AG20443 (cell line): Measurements from ENCODE around the gene PCDHA3.
"Not testable (repeated sequence)": the region's sequence is repeated elsewhere in the genome, so short reads cannot be mapped to it uniquely, and the experiment has no call there.

Experiments
- DNase-seq: peaks from one replicate; pipeline ENCODE4 v3.0.0; 2012; ENCODE audit warnings: low spot score, mixed read lengths

The PCDHA3 gene

DNA sequence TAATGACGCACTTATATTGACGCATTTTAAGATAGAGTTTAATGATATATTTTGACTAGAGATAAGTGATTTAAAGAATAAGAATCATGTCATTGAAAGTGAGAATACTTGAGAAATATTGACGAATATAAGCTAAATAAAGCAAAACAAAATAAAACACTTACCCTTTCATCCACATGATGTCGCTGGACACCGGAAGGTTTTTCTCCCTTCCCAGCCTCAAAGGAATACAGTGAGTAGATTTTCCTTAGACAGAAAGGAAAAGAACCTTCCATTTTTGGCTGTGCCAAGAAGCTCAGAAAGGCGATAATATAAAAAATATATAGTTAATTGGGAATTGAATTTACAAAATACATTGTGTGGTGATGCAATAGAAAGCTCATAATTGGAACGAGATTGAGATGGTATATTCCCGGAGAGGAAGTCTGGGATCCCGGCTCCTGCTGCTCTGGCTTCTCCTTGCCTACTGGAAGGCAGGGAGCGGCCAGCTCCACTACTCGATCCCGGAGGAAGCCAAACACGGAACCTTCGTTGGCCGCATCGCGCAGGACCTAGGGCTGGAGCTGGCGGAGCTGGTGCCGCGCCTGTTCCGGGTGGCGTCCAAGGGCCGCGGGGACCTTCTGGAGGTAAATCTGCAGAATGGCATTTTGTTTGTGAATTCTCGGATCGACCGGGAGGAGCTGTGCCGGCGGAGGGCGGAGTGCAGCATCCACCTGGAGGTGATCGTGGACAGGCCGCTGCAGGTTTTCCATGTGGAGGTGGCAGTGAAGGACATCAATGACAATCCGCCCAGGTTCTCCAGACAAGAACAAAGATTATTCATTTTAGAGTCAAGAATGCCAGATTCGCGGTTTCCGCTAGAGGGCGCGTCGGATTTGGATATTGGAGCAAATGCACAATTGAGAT is 20.8 kb downstream of the PCDHA3 start, which contains the start of gene PCDHA5:
TSS of gene PCDHA5 (plus strand) at position 239 of the 906 bp plus-strand sequence.
- no peak for DNase-seq

DNA sequence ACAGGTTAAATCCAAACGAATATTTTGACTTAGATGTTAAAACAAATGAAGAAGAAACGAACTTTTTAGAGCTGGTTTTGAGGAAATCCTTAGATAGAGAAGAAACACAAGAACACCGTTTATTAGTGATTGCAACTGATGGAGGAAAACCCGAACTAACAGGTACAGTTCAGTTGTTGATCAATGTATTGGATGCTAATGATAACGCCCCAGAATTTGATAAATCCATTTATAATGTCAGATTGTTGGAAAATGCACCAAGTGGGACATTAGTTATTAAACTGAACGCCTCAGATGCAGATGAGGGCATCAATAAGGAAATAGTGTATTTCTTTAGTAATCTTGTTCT is 21.4 kb downstream of the PCDHA3 start:
- DNase-seq = no peak

DNA sequence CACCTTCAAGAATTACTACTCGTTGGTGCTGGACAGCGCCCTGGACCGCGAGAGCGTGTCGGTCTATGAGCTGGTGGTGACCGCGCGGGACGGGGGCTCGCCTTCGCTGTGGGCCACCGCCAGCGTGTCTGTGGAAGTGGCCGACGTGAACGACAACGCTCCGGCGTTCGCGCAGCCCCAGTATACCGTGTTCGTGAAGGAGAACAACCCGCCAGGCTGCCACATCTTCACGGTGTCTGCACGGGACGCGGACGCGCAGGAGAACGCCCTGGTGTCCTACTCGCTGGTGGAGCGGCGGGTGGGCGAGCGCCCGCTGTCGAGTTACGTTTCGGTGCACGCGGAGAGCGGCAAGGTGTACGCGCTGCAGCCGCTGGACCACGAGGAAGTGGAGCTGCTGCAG is 22.1 kb downstream of the PCDHA3 start:
- DNase-seq = not testable (repeated sequence)

DNA sequence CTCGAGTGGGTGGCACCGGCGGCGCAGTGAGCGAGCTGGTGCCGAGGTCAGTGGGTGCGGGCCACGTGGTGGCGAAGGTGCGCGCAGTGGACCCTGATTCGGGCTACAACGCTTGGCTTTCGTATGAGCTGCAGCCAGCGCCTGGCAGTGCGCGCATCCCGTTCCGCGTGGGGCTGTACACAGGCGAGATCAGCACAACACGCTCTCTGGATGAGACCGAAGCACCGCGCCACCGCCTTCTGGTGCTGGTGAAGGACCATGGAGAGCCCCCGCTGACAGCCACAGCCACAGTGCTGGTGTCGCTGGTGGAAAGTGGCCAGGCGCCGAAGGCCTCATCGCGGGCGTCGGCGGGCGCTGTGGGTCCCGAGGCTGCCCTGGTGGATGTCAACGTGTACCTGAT is 22.6 kb downstream of the PCDHA3 start:
- DNase-seq = no peak

DNA sequence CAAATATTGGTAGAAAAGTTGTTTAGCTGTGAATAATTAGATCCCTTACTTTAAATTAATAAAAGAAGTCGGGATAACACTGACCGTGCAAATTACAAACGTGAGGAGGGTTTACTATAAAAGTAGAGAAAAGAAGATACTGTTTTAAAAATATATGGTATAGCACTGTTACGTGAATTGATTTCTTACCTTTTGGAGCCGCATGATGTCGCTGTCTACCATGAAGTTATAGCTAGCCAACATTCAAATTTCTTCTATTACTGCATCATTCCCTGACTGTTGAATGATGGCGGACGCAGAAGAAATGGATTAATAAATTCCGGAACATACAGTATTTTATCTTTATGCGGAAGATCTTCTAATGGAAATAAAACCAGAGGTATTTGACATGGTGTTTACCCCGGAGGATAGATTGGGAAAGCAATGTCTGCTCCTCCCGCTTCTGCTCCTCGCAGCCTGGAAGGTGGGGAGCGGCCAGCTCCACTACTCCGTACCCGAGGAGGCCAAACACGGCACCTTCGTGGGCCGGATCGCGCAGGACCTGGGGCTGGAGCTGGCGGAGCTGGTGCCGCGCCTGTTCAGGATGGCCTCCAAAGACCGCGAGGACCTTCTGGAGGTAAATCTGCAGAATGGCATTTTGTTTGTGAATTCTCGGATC is 27.0 kb downstream of the PCDHA3 start, which contains the start of gene PCDHA6:
TSS of gene PCDHA6 (plus strand) at position 257 of the 658 bp plus-strand sequence. CDS start at position 389, 132 bp downstream.
- no peak for DNase-seq

DNA sequence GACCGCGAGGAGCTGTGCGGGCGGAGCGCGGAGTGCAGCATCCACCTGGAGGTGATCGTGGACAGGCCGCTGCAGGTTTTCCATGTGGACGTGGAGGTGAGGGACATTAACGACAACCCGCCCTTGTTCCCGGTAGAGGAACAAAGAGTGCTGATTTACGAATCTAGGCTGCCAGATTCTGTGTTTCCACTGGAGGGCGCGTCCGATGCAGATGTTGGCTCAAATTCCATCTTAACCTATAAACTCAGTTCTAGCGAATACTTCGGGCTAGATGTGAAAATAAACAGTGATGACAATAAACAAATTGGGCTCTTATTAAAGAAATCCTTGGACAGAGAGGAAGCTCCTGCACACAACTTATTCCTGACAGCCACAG is 27.5 kb downstream of the PCDHA3 start:
- no peak for DNase-seq

DNA sequence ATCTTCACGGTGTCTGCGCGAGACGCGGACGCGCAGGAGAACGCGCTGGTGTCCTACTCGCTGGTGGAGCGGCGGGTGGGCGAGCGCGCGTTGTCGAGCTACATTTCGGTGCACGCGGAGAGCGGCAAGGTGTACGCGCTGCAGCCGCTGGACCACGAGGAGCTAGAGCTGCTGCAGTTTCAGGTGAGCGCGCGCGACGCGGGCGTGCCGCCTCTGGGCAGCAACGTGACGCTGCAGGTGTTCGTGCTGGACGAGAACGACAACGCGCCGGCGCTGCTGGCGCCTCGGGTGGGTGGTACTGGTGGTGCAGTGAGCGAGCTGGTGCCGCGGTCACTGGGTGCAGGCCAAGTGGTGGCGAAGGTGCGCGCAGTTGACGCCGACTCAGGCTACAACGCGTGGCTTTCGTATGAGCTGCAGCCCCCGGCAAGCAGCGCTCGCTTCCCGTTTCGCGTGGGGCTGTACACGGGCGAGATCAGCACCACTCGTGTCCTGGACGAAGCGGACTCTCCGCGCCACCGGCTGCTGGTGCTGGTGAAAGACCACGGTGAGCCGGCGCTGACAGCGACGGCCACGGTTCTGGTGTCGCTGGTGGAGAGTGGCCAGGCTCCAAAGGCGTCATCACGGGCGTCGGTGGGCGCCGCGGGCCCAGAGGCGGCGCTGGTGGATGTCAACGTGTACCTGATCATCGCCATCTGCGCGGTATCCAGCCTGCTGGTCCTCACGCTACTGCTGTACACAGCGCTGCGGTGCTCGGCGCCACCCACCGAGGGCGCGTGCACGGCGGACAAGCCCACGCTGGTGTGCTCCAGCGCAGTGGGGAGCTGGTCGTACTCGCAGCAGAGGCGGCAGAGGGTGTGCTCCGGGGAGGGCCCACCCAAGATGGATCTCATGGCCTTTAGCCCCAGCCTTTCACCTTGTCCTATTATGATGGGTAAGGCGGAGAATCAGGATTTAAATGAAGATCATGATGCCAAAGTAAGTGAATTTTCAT is 28.9 kb downstream of the PCDHA3 start:
- DNase-seq = not testable (repeated sequence)

DNA sequence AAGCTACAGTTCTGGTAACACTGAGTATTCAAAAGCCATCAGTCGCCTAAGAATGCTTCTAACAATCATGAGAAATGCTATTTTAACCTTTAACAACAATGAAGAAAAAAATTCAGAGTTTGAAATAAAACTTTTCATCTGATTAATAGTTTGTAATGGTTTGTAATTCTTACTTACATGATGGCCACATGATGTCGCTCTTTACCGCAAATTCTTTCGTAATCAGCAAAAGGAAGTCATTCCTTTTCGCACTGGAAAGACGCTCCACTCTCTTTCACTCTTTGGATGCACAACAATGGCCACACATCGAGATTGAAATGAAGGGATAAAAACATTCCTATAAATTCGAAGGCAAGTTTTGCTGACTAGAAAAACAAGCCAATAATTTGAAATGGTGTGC is 33.1 kb downstream of the PCDHA3 start, which contains the start of gene PCDHA7:
TSS of gene PCDHA7 (plus strand) at position 277 of the 400 bp plus-strand sequence. CDS start at position 392, 115 bp downstream.
- peak; percentile 23 for DNase-seq

DNA sequence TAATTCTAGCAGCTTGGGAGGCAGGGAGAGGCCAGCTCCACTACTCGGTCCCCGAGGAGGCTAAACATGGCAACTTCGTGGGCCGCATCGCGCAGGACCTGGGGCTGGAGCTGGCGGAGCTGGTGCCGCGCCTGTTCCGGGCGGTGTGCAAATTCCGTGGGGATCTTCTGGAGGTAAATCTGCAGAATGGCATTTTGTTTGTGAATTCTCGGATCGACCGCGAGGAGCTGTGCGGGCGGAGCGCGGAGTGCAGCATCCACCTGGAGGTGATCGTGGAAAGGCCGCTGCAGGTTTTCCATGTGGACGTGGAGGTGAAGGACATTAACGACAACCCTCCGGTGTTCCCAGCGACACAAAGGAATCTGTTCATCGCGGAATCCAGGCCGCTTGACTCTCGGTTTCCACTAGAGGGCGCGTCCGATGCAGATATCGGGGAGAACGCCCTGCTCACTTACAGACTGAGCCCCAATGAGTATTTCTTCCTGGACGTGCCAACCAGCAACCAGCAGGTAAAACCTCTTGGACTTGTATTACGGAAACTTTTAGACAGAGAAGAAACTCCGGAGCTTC is 33.7 kb downstream of the PCDHA3 start:
- not testable (repeated sequence) for DNase-seq

DNA sequence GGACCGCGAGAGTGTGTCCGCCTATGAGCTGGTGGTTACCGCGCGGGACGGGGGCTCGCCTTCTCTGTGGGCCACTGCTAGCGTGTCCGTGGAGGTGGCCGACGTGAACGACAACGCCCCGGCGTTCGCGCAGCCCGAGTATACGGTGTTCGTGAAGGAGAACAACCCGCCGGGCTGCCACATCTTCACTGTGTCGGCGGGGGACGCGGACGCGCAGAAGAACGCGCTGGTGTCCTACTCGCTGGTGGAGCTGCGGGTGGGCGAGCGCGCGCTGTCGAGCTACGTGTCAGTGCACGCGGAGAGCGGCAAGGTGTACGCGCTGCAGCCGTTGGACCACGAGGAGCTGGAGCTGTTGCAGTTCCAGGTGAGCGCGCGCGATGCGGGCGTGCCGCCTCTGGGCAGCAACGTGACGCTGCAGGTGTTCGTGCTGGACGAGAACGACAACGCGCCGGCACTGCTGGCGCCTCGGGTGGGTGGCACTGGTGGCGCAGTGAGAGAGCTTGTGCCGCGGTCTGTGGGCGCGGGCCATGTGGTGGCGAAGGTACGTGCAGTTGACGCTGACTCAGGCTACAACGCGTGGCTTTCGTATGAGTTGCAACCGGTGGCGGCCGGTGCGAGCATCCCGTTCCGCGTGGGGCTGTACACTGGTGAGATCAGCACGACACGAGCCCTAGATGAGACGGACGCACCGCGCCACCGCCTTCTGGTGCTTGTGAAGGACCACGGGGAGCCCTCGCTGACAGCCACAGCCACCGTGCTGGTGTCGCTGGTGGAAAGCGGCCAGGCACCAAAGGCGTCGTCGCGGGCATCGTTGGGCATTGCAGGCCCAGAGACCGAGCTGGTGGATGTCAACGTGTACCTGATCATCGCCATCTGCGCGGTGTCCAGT is 35.0 kb downstream of the PCDHA3 start:
- DNase-seq = no peak

DNA sequence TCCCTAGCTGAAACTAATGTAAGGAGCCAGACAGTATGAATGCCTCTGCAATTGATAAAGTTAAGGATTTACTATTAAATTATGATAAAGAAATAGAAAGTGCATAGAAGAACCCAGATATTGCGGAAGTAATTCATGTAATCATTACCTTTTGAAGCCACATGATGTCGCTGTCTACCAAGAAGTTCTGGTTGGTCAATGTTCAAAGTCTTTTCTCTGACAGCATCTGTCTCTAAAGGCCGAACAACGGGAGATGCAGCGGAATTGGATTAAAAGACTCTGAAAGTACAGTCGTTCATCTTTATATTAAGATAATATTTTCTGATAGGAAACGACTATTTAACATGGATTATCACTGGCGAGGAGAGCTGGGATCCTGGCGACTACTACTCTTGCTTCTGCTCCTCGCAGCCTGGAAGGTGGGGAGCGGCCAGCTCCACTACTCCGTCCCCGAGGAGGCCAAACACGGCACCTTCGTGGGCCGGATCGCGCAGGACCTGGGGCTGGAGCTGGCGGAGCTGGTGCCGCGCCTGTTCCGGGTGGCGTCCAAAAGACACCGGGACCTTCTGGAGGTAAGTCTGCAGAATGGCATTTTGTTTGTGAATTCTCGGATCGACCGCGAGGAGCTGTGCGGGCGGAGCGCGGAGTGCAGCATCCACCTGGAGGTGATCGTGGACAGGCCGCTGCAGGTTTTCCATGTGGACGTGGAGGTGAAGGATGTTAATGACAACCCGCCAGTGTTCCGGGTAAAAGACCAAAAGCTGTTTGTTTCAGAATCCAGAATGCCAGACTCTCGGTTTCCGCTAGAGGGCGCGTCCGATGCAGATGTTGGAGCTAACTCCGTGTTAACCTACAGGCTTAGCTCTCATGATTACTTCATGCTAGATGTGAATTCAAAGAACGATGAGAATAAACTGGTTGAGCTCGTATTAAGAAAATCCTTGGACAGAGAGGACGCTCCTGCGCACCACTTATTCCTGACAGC is 40.4 kb downstream of the PCDHA3 start, which contains the start of gene PCDHA8:
TSS of gene PCDHA8 (plus strand) at position 210 of the 985 bp plus-strand sequence. CDS start at position 345, 135 bp downstream.
- no peak for DNase-seq

DNA sequence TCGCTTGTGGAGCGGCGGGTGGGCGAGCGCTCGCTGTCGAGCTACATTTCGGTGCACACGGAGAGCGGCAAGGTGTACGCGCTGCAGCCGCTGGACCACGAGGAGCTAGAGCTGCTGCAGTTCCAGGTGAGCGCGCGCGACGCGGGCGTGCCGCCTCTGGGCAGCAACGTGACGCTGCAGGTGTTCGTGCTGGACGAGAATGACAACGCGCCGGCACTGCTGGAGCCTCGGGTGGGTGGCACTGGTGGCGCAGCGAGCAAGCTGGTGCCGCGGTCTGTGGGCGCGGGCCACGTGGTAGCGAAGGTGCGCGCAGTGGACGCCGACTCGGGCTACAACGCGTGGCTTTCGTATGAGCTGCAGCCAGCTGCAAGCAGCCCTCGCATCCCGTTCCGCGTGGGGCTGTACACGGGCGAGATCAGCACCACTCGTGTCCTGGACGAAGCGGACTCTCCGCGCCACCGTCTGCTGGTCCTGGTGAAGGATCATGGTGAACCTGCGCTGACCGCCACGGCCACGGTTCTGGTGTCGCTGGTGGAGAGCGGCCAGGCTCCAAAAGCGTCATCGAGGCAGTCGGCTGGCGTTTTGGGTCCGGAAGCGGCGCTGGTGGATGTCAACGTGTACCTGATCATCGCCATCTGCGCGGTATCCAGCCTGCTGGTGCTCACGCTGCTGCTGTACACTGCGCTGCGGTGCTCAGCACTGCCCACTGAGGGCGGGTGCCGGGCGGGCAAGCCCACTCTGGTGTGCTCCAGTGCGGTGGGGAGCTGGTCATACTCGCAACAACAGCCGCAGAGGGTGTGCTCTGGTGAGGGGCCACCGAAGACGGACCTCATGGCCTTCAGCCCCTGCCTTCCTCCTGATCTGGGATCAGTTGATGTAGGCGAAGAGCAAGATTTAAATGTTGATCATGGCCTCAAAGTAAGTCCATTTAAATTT is 42.2 kb downstream of the PCDHA3 start:
- no peak for DNase-seq

DNA sequence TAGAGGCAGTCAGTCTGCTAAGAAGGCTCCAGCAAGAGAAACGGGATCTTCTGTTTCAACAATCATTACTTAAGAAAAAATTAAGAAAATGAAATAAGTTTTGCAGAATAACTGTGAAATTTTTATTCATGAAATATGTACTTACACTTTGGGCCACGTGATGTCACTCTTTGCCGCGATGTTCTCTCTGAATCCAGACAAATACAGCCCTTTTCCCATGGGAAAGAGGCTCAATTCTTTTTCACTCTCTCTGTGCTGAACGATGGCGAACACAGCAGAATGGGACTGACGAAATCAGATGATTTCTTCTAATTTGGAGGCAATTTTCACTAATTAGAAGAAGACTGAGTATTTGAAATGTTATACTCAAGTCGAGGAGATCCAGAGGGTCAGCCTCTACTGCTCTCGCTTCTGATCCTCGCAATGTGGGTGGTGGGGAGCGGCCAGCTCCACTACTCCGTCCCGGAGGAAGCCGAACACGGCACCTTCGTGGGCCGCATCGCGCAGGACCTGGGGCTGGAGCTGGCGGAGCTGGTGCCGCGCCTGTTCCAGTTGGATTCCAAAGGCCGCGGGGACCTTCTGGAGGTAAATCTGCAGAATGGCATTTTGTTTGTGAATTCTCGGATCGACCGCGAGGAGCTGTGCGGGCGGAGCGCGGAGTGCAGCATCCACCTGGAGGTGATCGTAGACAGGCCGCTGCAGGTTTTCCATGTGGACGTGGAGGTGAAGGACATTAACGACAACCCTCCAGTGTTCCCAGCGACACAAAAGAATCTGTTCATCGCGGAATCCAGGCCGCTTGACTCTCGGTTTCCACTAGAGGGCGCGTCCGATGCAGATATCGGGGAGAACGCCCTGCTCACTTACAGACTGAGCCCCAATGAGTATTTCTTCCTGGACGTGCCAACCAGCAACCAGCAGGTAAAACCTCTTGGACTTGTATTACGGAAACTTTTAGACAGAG is 47.6 kb downstream of the PCDHA3 start, which contains the start of gene PCDHA9:
TSS of gene PCDHA9 (plus strand) at position 244 of the 964 bp plus-strand sequence. CDS start at position 358, 114 bp downstream.
- DNase-seq = not testable (repeated sequence)

DNA sequence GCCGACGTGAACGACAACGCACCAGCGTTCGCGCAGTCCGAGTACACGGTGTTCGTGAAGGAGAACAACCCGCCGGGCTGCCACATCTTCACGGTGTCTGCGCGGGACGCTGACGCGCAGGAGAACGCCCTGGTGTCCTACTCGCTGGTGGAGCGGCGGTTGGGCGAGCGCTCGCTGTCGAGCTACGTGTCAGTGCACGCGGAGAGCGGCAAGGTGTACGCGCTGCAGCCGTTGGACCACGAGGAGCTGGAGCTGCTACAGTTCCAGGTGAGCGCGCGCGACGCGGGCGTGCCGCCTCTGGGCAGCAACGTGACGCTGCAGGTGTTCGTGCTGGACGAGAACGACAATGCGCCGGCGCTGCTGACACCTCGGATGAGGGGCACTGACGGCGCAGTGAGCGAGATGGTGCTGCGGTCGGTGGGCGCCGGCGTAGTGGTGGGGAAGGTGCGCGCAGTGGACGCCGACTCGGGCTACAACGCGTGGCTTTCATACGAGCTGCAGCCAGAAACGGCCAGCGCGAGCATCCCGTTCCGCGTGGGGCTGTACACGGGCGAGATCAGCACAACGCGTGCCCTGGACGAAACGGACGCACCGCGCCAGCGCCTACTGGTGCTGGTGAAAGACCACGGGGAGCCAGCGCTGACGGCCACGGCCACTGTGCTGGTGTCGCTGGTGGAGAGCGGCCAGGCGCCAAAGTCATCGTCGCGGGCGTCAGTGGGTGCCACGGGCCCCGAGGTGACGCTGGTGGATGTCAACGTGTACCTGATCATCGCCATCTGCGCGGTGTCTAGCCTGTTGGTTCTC is 49.2 kb downstream of the PCDHA3 start:
- not testable (repeated sequence) for DNase-seq
